Sigmoid colon (tissue), 7 donors: ENCODE data around the gene ESPNL. TPM values are rescaled to one million over a fixed set of nuclear protein-coding genes. Genes with fewer than 3 reads are reported as not detected.

Source experiments
- DNase-seq: peaks from one replicate; pipeline ENCODE4 v3.0.0-alpha.2; 2019
- H3K27ac ChIP-seq, 4 donors: fragments of 200-600 bp; sonication (generic); one replicate each; pipeline ENCODE4 v1.5.1; 2016 to 2019; ENCODE audit warnings: mild to moderate bottlenecking in 1 of 4
- H3K27me3 ChIP-seq, 3 donors: fragments of 200-600 bp; sonication (generic); one replicate each; pipeline ENCODE4 v1.5.1; 2019; ENCODE audit warnings: mild to moderate bottlenecking in 1 of 3
- H3K36me3 ChIP-seq, 4 donors: fragments of 200-600 bp; sonication (generic); one replicate each; pipeline ENCODE4 v1.5.1; 2016 to 2019
- H3K4me1 ChIP-seq, 4 donors: fragments of 200-600 bp; sonication (generic); one replicate each; pipeline ENCODE4 v1.5.1; 2017 to 2019
- H3K4me3 ChIP-seq, 4 donors: fragments of 200-600 bp; sonication (generic); one replicate each; pipeline ENCODE4 v1.5.1; 2017 to 2019; ENCODE audit warnings: mild to moderate bottlenecking in 2 of 4, moderate library complexity in 1 of 4
- H3K9me3 ChIP-seq, 4 donors: fragments of 200-600 bp in 3 of 4; sonication (generic) in 3 of 4; one replicate each; pipeline versions ENCODE4 v1.5.1 to v1.6.1; 2013 to 2019
- EP300 ChIP-seq, 4 donors: sonication (generic); formaldehyde crosslinking; IDR thresholded peaks; one replicate each; pipeline ENCODE4 v1.6.1; 2017; ENCODE audit warnings: antibody characterized with exemption in 4 of 4
- POLR2A ChIP-seq, 2 donors: fragments of 450-650 bp; IDR thresholded peaks; one replicate each; pipeline ENCODE4 v1.6.1; 2016; ENCODE audit warnings: antibody characterized with exemption in 2 of 2, mild to moderate bottlenecking in 2 of 2, moderate library complexity in 2 of 2
- POLR2AphosphoS5 ChIP-seq, 4 donors: sonication (generic); formaldehyde crosslinking; IDR thresholded peaks; one replicate each; pipeline ENCODE4 v1.6.1; 2017; ENCODE audit warnings: antibody characterized with exemption in 4 of 4
- WGBS, 2 donors: extraction: QIAGEN DNeasy Blood & Tissue Kit; methylation state at CpG; one replicate each; pipeline ENCODE4 v1.1.7; 2013; 5-methylcytosine and 5-hydroxymethylcytosine counted together
- intact Hi-C: fragments of 100-400 bp; cut with DNase I; formaldehyde crosslinking; loops from one replicate; pipeline ENCODE4 v1.15.1; 2023
- polyA plus RNA-seq, 3 donors: library from polyadenylated mRNA; stranded (reverse); fragments of 200-250 nt; gene quantifications; one replicate each; pipeline ENCODE4 v1.2.3, GENCODE V29; 2013
- total RNA-seq, 4 donors: library from RNA; depleted of rRNA; stranded (reverse); fragments of >200 nt; gene quantifications; one replicate each; pipeline ENCODE4 v1.1.0, GENCODE V29; 2016
- TF ChIP-seq, protein P1 (sequence below), 4 experiments: fragments of 450-650 bp in 3 of 4; fragments of 200-600 bp in 1 of 4; IDR thresholded peaks; one replicate each; pipeline ENCODE4 v1.5.1; 2016 to 2019; ENCODE audit warnings: antibody characterized with exemption in 4 of 4, mild to moderate bottlenecking in 3 of 4, moderate library complexity in 2 of 4
- donor health status: healthy with polysubstance abuse.
- donor health status: Bipolar disorder and iron deficiency.
- donor health status: healthy.

ESPNL gene
- total and polyA plus RNA-seq, 7 donors, result 0.36 to 2.0 (median 0.58) TPM; not detected in 3

DNA sequence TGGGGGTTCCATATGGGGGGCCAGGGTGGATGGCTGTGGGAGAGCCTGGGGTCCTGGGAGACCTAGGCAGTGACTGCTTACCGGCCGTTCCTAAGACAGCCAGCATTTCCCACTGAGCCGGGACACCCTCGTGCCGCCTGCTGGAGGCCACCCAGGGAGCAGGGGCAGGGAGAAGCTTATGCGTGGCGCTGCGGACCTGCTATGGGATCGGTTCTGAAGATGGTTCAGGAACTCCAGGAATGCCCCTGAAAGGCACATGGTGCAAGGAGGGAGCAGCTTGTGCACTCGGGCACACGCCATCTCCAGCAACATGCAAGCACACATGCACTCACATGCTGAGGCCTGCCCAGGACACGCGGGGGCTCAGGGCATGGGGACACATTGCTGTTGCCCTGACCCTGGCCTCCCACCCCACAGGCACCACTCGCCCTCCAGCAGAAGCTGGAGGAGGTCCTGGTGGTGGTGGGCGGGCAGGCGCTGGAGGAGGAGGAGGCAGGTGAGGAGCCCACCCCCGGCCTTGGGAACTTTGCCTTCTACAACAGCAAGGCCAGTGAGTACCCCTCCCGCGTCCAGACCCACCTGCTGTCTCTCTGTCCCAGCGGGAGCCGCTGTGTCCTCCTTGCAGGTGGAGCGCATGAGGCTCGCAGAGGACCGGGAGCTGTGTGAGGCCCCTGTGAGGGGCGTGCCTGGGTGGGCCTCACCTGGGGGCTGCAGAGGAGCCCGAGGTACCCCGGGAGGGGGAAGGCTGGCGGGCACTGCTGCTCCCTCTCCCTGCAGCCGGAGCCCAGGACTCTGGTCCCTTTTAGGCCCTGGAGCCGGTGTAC, 42.5 kb downstream of the ESPNL start:
- no peak overlapping the region for H3K27ac ChIP-seq
- H3K36me3 ChIP-seq, result no peaks in the 10 kb centered on the region
- 33 to 81% methylated on average over 30 of the region's 30 CpGs for WGBS, 2 donors
- intact Hi-C loops, result no loop called here
- H3K9me3 ChIP-seq, result no peaks in the 10 kb centered on the region
- H3K27me3 ChIP-seq, result no peaks in the 10 kb centered on the region
- H3K4me1 ChIP-seq, result peaks cover 0 to 36% (median 27%) of the 10 kb centered on the region in 4 donors
- TF ChIP-seq EP300 (IDR thresholded peaks at IDR 0.05) (no peak), POLR2AphosphoS5 (IDR thresholded peaks at IDR 0.05) (no peak), POLR2A (IDR thresholded peaks at IDR 0.05) (no peak)
- TF ChIP-seq, protein P1, sequence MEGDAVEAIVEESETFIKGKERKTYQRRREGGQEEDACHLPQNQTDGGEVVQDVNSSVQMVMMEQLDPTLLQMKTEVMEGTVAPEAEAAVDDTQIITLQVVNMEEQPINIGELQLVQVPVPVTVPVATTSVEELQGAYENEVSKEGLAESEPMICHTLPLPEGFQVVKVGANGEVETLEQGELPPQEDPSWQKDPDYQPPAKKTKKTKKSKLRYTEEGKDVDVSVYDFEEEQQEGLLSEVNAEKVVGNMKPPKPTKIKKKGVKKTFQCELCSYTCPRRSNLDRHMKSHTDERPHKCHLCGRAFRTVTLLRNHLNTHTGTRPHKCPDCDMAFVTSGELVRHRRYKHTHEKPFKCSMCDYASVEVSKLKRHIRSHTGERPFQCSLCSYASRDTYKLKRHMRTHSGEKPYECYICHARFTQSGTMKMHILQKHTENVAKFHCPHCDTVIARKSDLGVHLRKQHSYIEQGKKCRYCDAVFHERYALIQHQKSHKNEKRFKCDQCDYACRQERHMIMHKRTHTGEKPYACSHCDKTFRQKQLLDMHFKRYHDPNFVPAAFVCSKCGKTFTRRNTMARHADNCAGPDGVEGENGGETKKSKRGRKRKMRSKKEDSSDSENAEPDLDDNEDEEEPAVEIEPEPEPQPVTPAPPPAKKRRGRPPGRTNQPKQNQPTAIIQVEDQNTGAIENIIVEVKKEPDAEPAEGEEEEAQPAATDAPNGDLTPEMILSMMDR (IDR thresholded peaks at IDR 0.05), result no peak
- no peak for DNase-seq
- H3K4me3 ChIP-seq, result no peak overlapping the region

DNA sequence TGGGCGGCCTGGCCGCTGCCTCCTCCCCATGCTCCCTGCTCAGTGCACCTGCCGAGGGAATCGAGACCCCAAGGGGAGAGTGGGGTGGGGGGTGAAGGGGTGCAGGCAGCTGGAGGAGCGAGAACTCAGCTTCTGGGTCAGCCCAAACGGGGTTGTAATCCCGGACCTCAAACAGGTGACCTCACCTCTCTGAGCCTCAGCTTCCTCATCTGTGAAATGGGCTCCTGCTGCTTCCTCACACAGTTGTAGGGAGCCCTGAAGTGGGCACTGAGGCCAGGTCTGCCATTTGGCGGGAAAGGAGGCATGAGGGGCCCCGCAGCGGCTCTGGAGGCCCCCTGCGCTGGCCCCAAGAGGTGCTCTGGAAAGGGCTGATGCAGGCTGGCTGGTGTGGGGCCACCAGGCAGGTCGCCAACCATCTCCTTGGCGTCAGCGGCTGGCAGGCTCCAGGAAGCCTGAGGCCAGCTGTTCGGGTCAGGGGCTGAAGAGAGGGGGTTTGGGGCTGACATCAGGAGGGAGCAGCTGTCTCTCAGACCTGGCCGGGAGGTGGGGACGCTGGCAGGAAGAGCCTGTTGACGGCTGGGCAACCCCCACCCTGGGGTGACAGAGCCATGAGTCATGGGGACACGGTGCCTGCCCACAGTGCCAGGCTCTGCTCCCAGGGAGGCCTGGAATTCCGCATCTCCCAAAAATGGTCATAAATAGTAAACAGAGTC, 43.3 kb downstream of the ESPNL start:
- TF ChIP-seq EP300 (IDR thresholded peaks at IDR 0.05) (no peak), POLR2AphosphoS5 (IDR thresholded peaks at IDR 0.05) (no peak), POLR2A (IDR thresholded peaks at IDR 0.05) (no peak)
- TF ChIP-seq, protein P1 (IDR thresholded peaks at IDR 0.05), result no peak
- Histone ChIP-seq H3K27me3 (no peaks in the 10 kb centered on the region), H3K36me3 (no peaks in the 10 kb centered on the region), H3K27ac (peak overlapping the region in 1 of 4 donors; percentile 1), H3K4me3 (no peak overlapping the region), H3K9me3 (no peaks in the 10 kb centered on the region), H3K4me1 (peaks cover 0 to 28% (median 21%) of the 10 kb centered on the region in 4 donors)
- intact Hi-C loops, result no loop called here
- 55 to 63% methylated on average over 20 of the region's 20 CpGs for WGBS, 2 donors
- no peak for DNase-seq

DNA sequence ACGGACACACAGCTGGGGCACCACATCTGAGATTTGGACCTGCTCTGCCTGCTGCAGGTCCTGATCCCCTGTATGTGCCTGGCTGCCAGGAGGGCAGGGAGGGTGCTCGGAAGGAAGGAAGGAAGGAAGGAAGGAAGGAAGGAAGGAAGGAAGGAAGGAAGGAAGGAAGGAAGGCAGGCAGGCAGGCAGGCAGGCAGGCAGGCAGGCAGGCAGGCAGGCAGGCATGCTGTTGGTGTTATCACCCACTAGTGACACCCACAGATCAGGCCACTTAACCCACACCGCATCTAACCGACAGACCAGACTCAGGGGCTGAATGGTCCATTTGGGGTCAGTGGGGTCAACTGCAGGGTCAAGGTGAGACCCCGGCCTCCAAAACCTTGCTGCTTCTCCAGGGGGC, 44.1 kb downstream of the ESPNL start:
- H3K4me1 ChIP-seq, result peaks cover 0 to 20% (median 13%) of the 10 kb centered on the region in 4 donors
- no peaks in the 10 kb centered on the region for H3K9me3 ChIP-seq
- no peaks in the 10 kb centered on the region for H3K27me3 ChIP-seq
- TF ChIP-seq POLR2AphosphoS5 (IDR thresholded peaks at IDR 0.05) (no peak), POLR2A (IDR thresholded peaks at IDR 0.05) (no peak), EP300 (IDR thresholded peaks at IDR 0.05) (no peak)
- TF ChIP-seq, protein P1 (IDR thresholded peaks at IDR 0.05), result no peak
- no peaks in the 10 kb centered on the region for H3K36me3 ChIP-seq
- H3K4me3 ChIP-seq, result no peak overlapping the region
- H3K27ac ChIP-seq, result no peak overlapping the region
- intact Hi-C loops, result no loop called here
- 84 to 87% methylated on average over 5 of the region's 5 CpGs for WGBS, 2 donors
- DNase-seq, result no peak

DNA sequence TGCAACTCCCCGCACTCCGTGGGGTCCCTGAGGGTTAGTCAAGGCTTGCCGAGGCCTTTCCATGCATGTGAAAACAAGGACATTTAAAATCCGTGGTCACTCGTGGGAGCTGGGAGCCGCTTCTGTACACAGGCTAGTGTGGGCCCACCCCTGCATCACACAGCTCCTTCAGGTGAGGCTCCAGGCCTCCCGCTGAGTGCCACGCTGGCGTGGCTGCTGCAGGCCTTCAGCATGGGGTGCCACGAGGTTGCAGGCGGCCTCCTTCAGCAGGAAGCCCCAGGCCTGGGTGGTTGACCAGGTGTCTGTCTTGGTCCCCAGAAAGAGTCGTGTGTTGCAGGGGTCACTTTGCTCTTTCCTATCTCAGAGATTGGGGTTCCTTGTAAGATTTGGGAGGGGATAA, 44.9 kb downstream of the ESPNL start:
- TF ChIP-seq EP300 (IDR thresholded peaks at IDR 0.05) (no peak), POLR2AphosphoS5 (IDR thresholded peaks at IDR 0.05) (no peak), POLR2A (IDR thresholded peaks at IDR 0.05) (no peak)
- TF ChIP-seq, protein P1 (IDR thresholded peaks at IDR 0.05), result no peak
- Histone ChIP-seq H3K27ac (no peak overlapping the region), H3K4me1 (peaks cover 0 to 18% (median 10%) of the 10 kb centered on the region in 4 donors), H3K27me3 (no peaks in the 10 kb centered on the region), H3K9me3 (no peaks in the 10 kb centered on the region), H3K36me3 (no peaks in the 10 kb centered on the region), H3K4me3 (no peak overlapping the region)
- no peak for DNase-seq
- intact Hi-C loops, result no loop called here
- 83 to 88% methylated on average over 12 of the region's 12 CpGs for whole genome bisulfite sequencing, 2 donors
